Dendritic cell treated with granulocyte-macrophage colony-stimulating factor and Interleukin-4, amounts not matched to agents 40 ng/mL and 50 ng/mL, for 4 days (primary cell): Measurements from ENCODE around the gene CGB8.

Experiments used
- H3K27ac Mint-ChIP-seq: one replicate; pipeline ENCODE4 v1.8.0; 2022; ENCODE audit warnings: mild to moderate bottlenecking, mixed read lengths
- H3K27me3 Mint-ChIP-seq: one replicate; pipeline ENCODE4 v1.8.0; 2022; ENCODE audit warnings: mild to moderate bottlenecking, mixed read lengths
- H3K36me3 Mint-ChIP-seq: one replicate; pipeline ENCODE4 v1.8.0; 2022; ENCODE audit warnings: low read depth, mixed read lengths
- H3K4me1 Mint-ChIP-seq: one replicate; pipeline ENCODE4 v1.8.0; 2022; ENCODE audit warnings: low read depth, mixed read lengths
- H3K4me3 Mint-ChIP-seq: one replicate; pipeline ENCODE4 v1.8.0; 2022; ENCODE audit warnings: mild to moderate bottlenecking, moderate library complexity, mixed read lengths
- H3K9me3 Mint-ChIP-seq: one replicate; pipeline ENCODE4 v1.8.0; 2022; ENCODE audit warnings: mixed read lengths
- intact Hi-C: fragments of 100-400 bp; cut with micrococcal nuclease; formaldehyde crosslinking; loops from one replicate; pipeline ENCODE4 v1.15.0; 2022

CGB8 gene

DNA sequence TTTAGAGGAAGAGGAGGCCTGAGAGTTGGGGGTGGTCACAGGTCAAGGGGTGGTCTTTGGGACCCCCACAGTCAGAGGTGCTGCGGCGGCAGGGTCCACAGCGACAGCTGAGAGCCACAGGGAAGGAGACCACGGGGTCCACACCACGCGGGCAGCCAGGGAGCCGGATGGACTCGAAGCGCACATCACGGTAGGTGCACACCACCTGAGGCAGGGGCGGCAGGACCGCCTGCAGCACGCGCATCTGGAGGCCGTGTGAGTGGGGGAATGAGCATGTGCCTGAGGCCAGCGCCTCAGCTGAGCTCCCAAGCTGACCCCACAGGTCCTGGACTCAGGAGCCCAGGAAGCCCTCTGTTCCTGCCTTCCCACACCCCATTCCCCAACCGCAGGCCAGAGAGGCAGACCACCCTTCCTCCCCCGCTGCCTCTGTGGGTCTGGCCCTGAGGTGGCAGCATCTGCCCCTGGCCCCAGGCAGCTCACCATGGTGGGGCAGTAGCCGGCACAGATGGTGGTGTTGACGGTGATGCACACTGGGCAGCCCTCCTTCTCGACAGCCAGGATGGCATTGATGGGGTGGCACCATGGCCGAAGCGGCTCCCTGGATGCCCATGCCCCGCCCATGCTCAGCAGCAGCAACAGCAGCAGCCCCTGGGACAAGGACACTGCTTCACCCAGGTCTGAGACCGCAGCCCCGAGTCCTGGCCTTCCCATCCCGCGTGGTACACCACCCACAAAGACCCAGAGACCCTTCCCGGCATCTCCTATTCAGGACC lies 32.7 kb downstream of the CGB8 start:
- Mint-ChIP-seq H3K27me3 (peaks cover 43% of the 10 kb centered on the region), H3K27ac (no peak overlapping the region), H3K4me1 (peaks cover 19% of the 10 kb centered on the region), H3K9me3 (no peaks in the 10 kb centered on the region), H3K36me3 (peaks cover 57% of the 10 kb centered on the region), H3K4me3 (no peak overlapping the region)
- intact Hi-C loops: no loop called here

DNA sequence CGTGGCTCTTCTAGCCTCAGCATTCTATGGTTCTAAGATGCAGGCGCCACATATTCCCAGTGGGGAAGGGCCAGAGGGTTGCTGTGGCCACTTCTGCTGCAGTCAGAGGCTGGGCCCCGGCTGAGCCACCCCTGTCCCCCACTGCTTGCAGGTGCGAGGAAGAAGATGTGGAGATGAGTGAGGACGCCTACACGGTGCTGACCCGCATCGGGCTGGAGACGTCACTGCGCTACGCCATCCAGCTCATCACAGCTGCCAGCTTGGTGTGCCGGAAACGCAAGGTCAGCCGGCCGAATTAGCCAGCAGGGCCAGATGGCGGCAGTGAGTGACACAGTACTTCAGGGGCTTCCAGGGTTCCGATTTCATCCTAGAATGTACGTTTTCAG lies 34.0 kb downstream of the CGB8 start:
- Mint-ChIP-seq H3K4me3 (no peak overlapping the region), H3K9me3 (no peaks in the 10 kb centered on the region), H3K27ac (no peak overlapping the region), H3K4me1 (peaks cover 15% of the 10 kb centered on the region), H3K27me3 (peaks cover 29% of the 10 kb centered on the region), H3K36me3 (peaks cover 71% of the 10 kb centered on the region)
- intact Hi-C loops: no loop called here

- Mint-ChIP-seq H3K9me3 (no peaks in the 10 kb centered on the region), H3K36me3 (peaks cover 77% of the 10 kb centered on the region), H3K27me3 (peaks cover 23% of the 10 kb centered on the region), H3K27ac (no peak overlapping the region), H3K4me3 (no peak overlapping the region), H3K4me1 (peaks cover 10% of the 10 kb centered on the region)
- intact Hi-C loops: no loop called here
These were observed 34.6 kb downstream of the CGB8 start for GRCh38 chr19:49014123-49014869.

DNA sequence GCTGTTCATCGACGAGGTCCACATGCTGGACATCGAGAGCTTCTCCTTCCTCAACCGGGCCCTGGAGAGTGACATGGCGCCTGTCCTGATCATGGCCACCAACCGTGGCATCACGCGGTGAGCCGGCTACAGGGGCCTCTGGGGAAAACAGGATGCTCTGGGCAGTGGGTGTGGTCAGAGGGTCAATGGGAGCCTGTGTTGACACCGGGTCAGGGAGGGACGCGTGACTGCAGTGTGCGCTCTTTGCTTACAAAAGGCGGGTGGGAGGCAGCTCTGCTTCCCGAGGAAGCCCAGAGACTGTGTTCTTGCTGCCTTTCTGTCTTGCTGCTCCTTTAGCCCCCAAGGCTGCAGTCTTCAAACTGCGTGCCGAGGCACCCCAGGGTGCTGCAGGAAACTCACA lies 37.7 kb downstream of the CGB8 start:
- H3K4me3 Mint-ChIP-seq: no peak overlapping the region
- intact Hi-C loops: no loop called here
- H3K36me3 Mint-ChIP-seq: peaks cover 99% of the 10 kb centered on the region
- H3K27me3 Mint-ChIP-seq: no peaks in the 10 kb centered on the region
- H3K4me1 Mint-ChIP-seq: no peaks in the 10 kb centered on the region
- H3K9me3 Mint-ChIP-seq: no peaks in the 10 kb centered on the region
- no peak overlapping the region for H3K27ac Mint-ChIP-seq

DNA sequence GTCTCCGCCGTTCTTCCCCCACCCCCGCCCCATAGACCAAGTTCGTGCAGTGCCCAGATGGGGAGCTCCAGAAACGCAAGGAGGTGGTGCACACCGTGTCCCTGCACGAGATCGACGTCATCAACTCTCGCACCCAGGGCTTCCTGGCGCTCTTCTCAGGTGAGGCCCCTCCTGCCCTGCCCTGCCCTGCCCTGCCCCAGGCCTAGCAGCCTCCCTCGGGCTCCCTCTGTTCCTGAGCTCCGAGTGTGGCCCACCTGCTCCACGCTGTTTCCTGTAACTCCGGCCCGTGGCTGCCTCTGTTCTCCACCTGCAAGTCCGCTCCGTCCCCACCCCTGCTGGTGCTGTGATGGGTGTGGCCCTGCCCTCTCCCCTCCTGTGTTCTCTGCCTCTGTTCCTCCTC lies 38.5 kb downstream of the CGB8 start:
- Mint-ChIP-seq H3K36me3 (peaks cover 99% of the 10 kb centered on the region), H3K4me3 (no peak overlapping the region), H3K4me1 (no peaks in the 10 kb centered on the region), H3K27me3 (no peaks in the 10 kb centered on the region), H3K27ac (no peak overlapping the region), H3K9me3 (no peaks in the 10 kb centered on the region)
- intact Hi-C loops: no loop called here

DNA sequence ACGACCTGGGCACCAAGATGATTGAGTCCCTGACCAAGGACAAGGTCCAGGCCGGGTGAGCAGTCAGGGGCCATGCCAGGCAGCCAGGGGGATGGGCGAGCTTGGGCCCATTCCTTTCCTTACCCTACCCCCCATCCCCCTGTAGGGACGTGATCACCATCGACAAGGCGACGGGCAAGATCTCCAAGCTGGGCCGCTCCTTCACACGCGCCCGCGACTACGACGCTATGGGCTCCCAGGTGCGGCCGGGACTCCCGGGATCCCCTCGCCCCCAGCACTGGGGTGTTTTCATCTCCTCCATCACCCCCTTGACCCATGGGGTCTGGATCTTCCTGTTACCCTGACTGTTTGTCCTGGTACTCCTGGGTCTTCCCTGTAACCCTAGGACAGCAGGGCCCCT lies 39.1 kb downstream of the CGB8 start:
- H3K36me3 Mint-ChIP-seq: peaks cover 99% of the 10 kb centered on the region
- H3K27ac Mint-ChIP-seq: no peak overlapping the region
- H3K27me3 Mint-ChIP-seq: no peaks in the 10 kb centered on the region
- H3K9me3 Mint-ChIP-seq: no peaks in the 10 kb centered on the region
- no peaks in the 10 kb centered on the region for H3K4me1 Mint-ChIP-seq
- no peak overlapping the region for H3K4me3 Mint-ChIP-seq
- intact Hi-C loops: no loop called here

DNA sequence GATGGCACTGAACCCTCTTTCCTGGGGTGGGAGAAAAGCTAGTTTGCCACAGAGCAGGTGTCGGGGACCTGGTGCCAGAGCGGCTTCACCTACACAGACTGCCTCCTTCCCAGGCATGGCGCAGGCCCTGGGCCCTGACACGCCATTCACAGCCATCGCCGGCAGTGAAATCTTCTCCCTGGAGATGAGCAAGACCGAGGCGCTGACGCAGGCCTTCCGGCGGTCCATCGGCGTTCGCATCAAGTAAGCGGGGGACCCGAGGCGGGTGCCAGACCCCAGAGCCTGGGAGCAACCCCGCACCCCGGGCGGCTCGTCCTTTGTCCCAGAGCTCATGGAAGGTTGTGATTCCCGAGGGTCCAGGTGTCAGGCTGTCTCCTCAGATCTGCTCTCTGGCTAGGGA lies 42.0 kb downstream of the CGB8 start:
- H3K36me3 Mint-ChIP-seq: peaks cover 98% of the 10 kb centered on the region
- no peaks in the 10 kb centered on the region for H3K9me3 Mint-ChIP-seq
- no peaks in the 10 kb centered on the region for H3K4me1 Mint-ChIP-seq
- no peak overlapping the region for H3K27ac Mint-ChIP-seq
- H3K4me3 Mint-ChIP-seq: no peak overlapping the region
- intact Hi-C loops: no loop called here
- H3K27me3 Mint-ChIP-seq: no peaks in the 10 kb centered on the region

DNA sequence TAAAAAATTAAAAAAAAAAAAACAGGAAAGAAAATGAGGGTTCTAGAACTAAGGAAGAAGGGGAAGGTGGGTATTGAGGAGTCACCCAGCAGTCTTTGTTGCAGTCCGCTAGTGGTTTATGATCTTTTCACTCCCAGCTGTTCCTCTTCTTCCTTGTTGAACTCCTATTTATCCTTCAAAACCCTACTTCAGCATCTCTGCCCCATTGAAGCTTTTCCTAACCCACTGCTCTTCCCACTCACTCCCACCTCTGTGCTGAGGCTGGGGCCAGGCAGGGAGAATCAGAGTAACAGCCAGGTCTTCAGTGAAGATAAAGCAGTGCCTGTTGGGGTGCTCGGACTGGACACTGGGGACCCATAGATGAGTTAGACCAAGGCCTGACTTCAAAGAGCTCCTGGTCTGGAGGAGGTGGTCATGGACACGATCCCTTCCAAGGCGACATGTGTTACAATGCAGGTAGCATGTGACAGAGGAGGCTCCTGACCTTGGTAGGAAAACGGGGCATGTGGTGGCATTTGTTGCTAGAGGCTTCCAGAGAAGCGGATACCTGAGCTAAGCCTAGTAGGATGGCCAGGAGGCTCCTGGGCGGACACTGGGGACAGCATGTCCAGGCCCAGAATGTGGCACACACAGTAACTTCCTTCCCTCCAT lies 43.8 kb downstream of the CGB8 start:
- H3K27ac Mint-ChIP-seq: no peak overlapping the region
- H3K9me3 Mint-ChIP-seq: no peaks in the 10 kb centered on the region
- peaks cover 83% of the 10 kb centered on the region for H3K36me3 Mint-ChIP-seq
- no peak overlapping the region for H3K4me3 Mint-ChIP-seq
- intact Hi-C loops: no loop called here
- H3K27me3 Mint-ChIP-seq: no peaks in the 10 kb centered on the region
- no peaks in the 10 kb centered on the region for H3K4me1 Mint-ChIP-seq

GRCh38 chr19:49004133-49004532 lies 44.8 kb downstream of the CGB8 start:
- no peak overlapping the region for H3K27ac Mint-ChIP-seq
- H3K4me3 Mint-ChIP-seq: no peak overlapping the region
- H3K4me1 Mint-ChIP-seq: peaks cover 9% of the 10 kb centered on the region
- intact Hi-C loops: no loop called here
- peaks cover 74% of the 10 kb centered on the region for H3K36me3 Mint-ChIP-seq
- no peaks in the 10 kb centered on the region for H3K27me3 Mint-ChIP-seq
- no peaks in the 10 kb centered on the region for H3K9me3 Mint-ChIP-seq

- H3K27ac Mint-ChIP-seq: no peak overlapping the region
- intact Hi-C loops: no loop called here
- no peaks in the 10 kb centered on the region for H3K27me3 Mint-ChIP-seq
- H3K4me1 Mint-ChIP-seq: peaks cover 27% of the 10 kb centered on the region
- no peaks in the 10 kb centered on the region for H3K9me3 Mint-ChIP-seq
- no peak overlapping the region for H3K4me3 Mint-ChIP-seq
- peaks cover 30% of the 10 kb centered on the region for H3K36me3 Mint-ChIP-seq
These were observed 49.2 kb downstream of the CGB8 start for GRCh38 chr19:48999481-49000325.

- no peak overlapping the region for H3K27ac Mint-ChIP-seq
- peaks cover 27% of the 10 kb centered on the region for H3K36me3 Mint-ChIP-seq
- intact Hi-C loops: no loop called here
- H3K9me3 Mint-ChIP-seq: no peaks in the 10 kb centered on the region
- no peak overlapping the region for H3K4me3 Mint-ChIP-seq
- peaks cover 39% of the 10 kb centered on the region for H3K4me1 Mint-ChIP-seq
- H3K27me3 Mint-ChIP-seq: no peaks in the 10 kb centered on the region
These were observed 50.9 kb downstream of the CGB8 start for GRCh38 chr19:48997972-48998371.
